H9 (cell line): ENCODE results near the gene LRG1. TPM values are rescaled to one million over a fixed set of nuclear protein-coding genes. Genes with fewer than 3 reads are reported as not detected.

Experiments
- DNase-seq: peaks from one replicate; pipeline ENCODE4 v3.0.0-alpha.2; 2017
- H2AFZ ChIP-seq: one replicate; pipeline ENCODE4 v1.6.1; 2013; ENCODE audit warnings: mild to moderate bottlenecking, low read length, control low read depth, moderate library complexity
- H2AK5ac ChIP-seq: 2 replicates; pipeline ENCODE4 v1.6.1; 2013; ENCODE audit warnings: low read length, control low read depth, mixed read lengths; ENCODE audit not compliant: insufficient read length
- H2BK120ac ChIP-seq: one replicate; pipeline ENCODE4 v1.6.1; 2013; ENCODE audit warnings: low read depth, mild to moderate bottlenecking, low read length, control low read depth, inconsistent platforms; ENCODE audit not compliant: poor library complexity, severe bottlenecking
- H2BK12ac ChIP-seq: 2 replicates; pipeline ENCODE4 v1.6.1; 2013; ENCODE audit warnings: low read length, control low read depth, mixed read lengths, low read depth; ENCODE audit not compliant: insufficient read length
- H2BK15ac ChIP-seq: 2 replicates; pipeline ENCODE4 v1.6.1; 2013; ENCODE audit warnings: low read depth, low read length, control low read depth
- H2BK20ac ChIP-seq: one replicate; pipeline ENCODE4 v1.6.1; 2013; ENCODE audit warnings: low read depth, mild to moderate bottlenecking, low read length, control low read depth, inconsistent platforms; ENCODE audit not compliant: poor library complexity, severe bottlenecking
- H2BK5ac ChIP-seq: 2 replicates; pipeline ENCODE4 v1.6.1; 2013; ENCODE audit warnings: low read length, control low read depth, mixed read lengths; ENCODE audit not compliant: insufficient read length
- H3K14ac ChIP-seq: 2 replicates; pipeline ENCODE4 v1.6.1; 2013; ENCODE audit warnings: low read length, control low read depth; ENCODE audit not compliant: insufficient read depth
- H3K18ac ChIP-seq: 2 replicates; pipeline ENCODE4 v1.6.1; 2013; ENCODE audit warnings: low read depth, mild to moderate bottlenecking, mixed read lengths, low read length, control low read depth; ENCODE audit not compliant: insufficient read length
- H3K23ac ChIP-seq: 2 replicates; pipeline ENCODE4 v1.6.1; 2013; ENCODE audit warnings: low read length, control low read depth, mixed read lengths, low read depth; ENCODE audit not compliant: insufficient read length
- H3K23me2 ChIP-seq: 2 replicates; pipeline ENCODE4 v1.6.1; 2013; ENCODE audit warnings: low read depth, mild to moderate bottlenecking, mixed read lengths, low read length, control low read depth; ENCODE audit not compliant: insufficient read length, poor library complexity, severe bottlenecking
- H3K27ac ChIP-seq: 2 replicates; pipeline ENCODE4 v1.5.1; 2013; ENCODE audit warnings: low read length, control low read depth, mixed read lengths, low read depth; ENCODE audit not compliant: insufficient read length
- H3K27me3 ChIP-seq: 2 replicates; pipeline ENCODE4 v1.6.1; 2013; ENCODE audit warnings: low read length, control low read depth, inconsistent platforms; ENCODE audit not compliant: insufficient read depth
- H3K4ac ChIP-seq: 2 replicates; pipeline ENCODE4 v1.6.1; 2013; ENCODE audit warnings: low read depth, mild to moderate bottlenecking, control low read depth, inconsistent platforms, low read length, moderate library complexity
- H3K4me1 ChIP-seq: 2 replicates; pipeline ENCODE4 v1.6.1; 2013; ENCODE audit warnings: low read length, control low read depth, inconsistent platforms; ENCODE audit not compliant: insufficient read depth
- H3K4me2 ChIP-seq: 2 replicates; pipeline ENCODE4 v1.6.1; 2013; ENCODE audit warnings: low read length, control low read depth, mixed read lengths; ENCODE audit not compliant: insufficient read length, insufficient read depth
- H3K56ac ChIP-seq: 2 replicates; pipeline ENCODE4 v1.6.1; 2013; ENCODE audit warnings: low read depth, mild to moderate bottlenecking, mixed read lengths, low read length, control low read depth; ENCODE audit not compliant: insufficient read length
- H3K79me1 ChIP-seq: 2 replicates; pipeline ENCODE4 v1.6.1; 2013; ENCODE audit warnings: low read depth, mild to moderate bottlenecking, moderate library complexity, low read length, control low read depth, inconsistent platforms; ENCODE audit not compliant: insufficient read depth, poor library complexity, severe bottlenecking
- H3K79me2 ChIP-seq: 2 replicates; pipeline ENCODE4 v1.6.1; 2013; ENCODE audit warnings: low read length, control low read depth, inconsistent platforms; ENCODE audit not compliant: insufficient read depth
- H3K9ac ChIP-seq: 2 replicates; pipeline ENCODE4 v1.6.1; 2013; ENCODE audit warnings: low read length, control low read depth, mixed read lengths; ENCODE audit not compliant: insufficient read length; ENCODE audit errors: extremely low read depth
- H3K9me3 ChIP-seq: one replicate; pipeline ENCODE4 v1.6.1; 2013; ENCODE audit warnings: low read depth, low read length, inconsistent platforms; ENCODE audit not compliant: control insufficient read depth
- H3T11ph ChIP-seq: one replicate; pipeline ENCODE4 v1.6.1; 2013; ENCODE audit warnings: mild to moderate bottlenecking, low read length, control low read depth, inconsistent platforms
- H4K20me1 ChIP-seq: one replicate; pipeline ENCODE4 v1.6.1; 2013; ENCODE audit not compliant: control insufficient read depth, insufficient read length, insufficient read depth
- H4K5ac ChIP-seq: 2 replicates; pipeline ENCODE4 v1.6.1; 2013; ENCODE audit warnings: low read depth, mild to moderate bottlenecking, mixed read lengths, low read length, control low read depth; ENCODE audit not compliant: insufficient read length
- H4K8ac ChIP-seq: replicated peaks from 2 replicates; pipeline ENCODE4 v1.6.1; 2013; ENCODE audit warnings: low read length, control low read depth, mixed read lengths, low read depth; ENCODE audit not compliant: insufficient read length
- H4K91ac ChIP-seq: 2 replicates; pipeline ENCODE4 v1.6.1; 2013; ENCODE audit warnings: low read depth, mild to moderate bottlenecking, moderate library complexity, mixed read lengths, low read length, control low read depth; ENCODE audit not compliant: insufficient read length
- H3K27ac Mint-ChIP-seq, 3 experiments: 2 replicates in 2 of 3; 3 replicates in 1 of 3; pipeline ENCODE4 v1.8.0; 2020 to 2021; ENCODE audit warnings: mixed read lengths in 3 of 3, mild to moderate bottlenecking in 1 of 3, moderate library complexity in 1 of 3
- H3K27me3 Mint-ChIP-seq: 2 replicates; pipeline ENCODE4 v1.8.0; 2021; ENCODE audit warnings: low read depth, mild to moderate bottlenecking, moderate library complexity, mixed read lengths
- H3K36me3 Mint-ChIP-seq, 3 experiments: 2 replicates in 2 of 3; 3 replicates in 1 of 3; pipeline ENCODE4 v1.8.0; 2020 to 2021; ENCODE audit warnings: low read depth in 3 of 3, mixed read lengths in 3 of 3; ENCODE audit not compliant: insufficient read depth in 1 of 3
- H3K4me1 Mint-ChIP-seq, 2 experiments: 2 replicates each; pipeline ENCODE4 v1.8.0; 2020; ENCODE audit warnings: mixed read lengths in 2 of 2
- H3K4me3 Mint-ChIP-seq, 2 experiments: 2 replicates in 1 of 2; 3 replicates in 1 of 2; pipeline ENCODE4 v1.8.0; 2020 to 2021; ENCODE audit warnings: mild to moderate bottlenecking in 2 of 2, mixed read lengths in 2 of 2, moderate library complexity in 1 of 2
- H3K9me3 Mint-ChIP-seq, 2 experiments: 2 replicates in 1 of 2; 3 replicates in 1 of 2; pipeline ENCODE4 v1.8.0; 2020; ENCODE audit warnings: mild to moderate bottlenecking in 2 of 2, mixed read lengths in 2 of 2, moderate library complexity in 1 of 2
- CTCF ChIP-seq: fragments of 200-600 bp; sonication (generic); conservative IDR thresholded peaks from 3 replicates; pipeline ENCODE4 v1.8.0; 2021; ENCODE audit warnings: antibody characterized with exemption, mild to moderate bottlenecking
- WGBS: extraction: QIAGEN DNeasy Blood & Tissue Kit; methylation state at CpG from one replicate; pipeline ENCODE4 v1.1.7; 2013; ENCODE audit warnings: missing lambda C conversion rate, low lambda C conversion rate, mixed read lengths; ENCODE audit not compliant: insufficient read length; ENCODE audit errors: extremely low coverage; 5-methylcytosine and 5-hydroxymethylcytosine counted together
- long read RNA-seq: library from polyadenylated mRNA; unstranded; transcript quantifications from one replicate; pipeline ENCODE4 v2.0.0, GENCODE V29; 2020
- total RNA-seq: library from RNA; stranded (reverse); gene quantifications from 2 replicates; pipeline ENCODE4 v1.2.1, GENCODE V29; 2021

The LRG1 gene
- total RNA-seq: 0.24 and 0.50 TPM in 2 replicates
- long read RNA-seq, partial matches to known transcripts: 0 of 1 reads
- long read RNA-seq, other reads (novel, unspliced or antisense): 0 of 1 reads

- peak within 1 kb of the TSS; percentile 25; the same call in 1 of the 2 replicates for H3K14ac ChIP-seq
- no peak within 1 kb of the TSS for H2BK20ac ChIP-seq
- H3K23me2 ChIP-seq: peaks cover 1% of the 10 kb centered on the region
- no peak within 1 kb of the TSS for H4K8ac ChIP-seq
- no peak within 1 kb of the TSS for H3K4ac ChIP-seq
- H3T11ph ChIP-seq: no peak within 1 kb of the TSS
- WGBS: no CpG with 5 or more reads among the region's 14 CpGs
- no peak within 1 kb of the TSS for H3K18ac ChIP-seq
- H2BK15ac ChIP-seq: no peak within 1 kb of the TSS
- Mint-ChIP-seq H3K4me3 (peak within 1 kb of the TSS in 1 of 2 experiments; percentile 2; a peak in 2 of 5 replicates), H3K27me3 (peaks cover 28% of the 10 kb centered on the region), H3K27ac (peak within 1 kb of the TSS in 1 of 3 experiments; percentile 88; a peak in 2 of 7 replicates), H3K9me3 (peaks cover 0 to 4% of the 10 kb centered on the region in 2 experiments; a peak in 2 of 5 replicates), H3K4me1 (peaks cover 6 to 13% of the 10 kb centered on the region in 2 experiments), H3K36me3 (no peaks in the 10 kb centered on the region)
- H3K9me3 ChIP-seq: no peaks in the 10 kb centered on the region
- no peak within 1 kb of the TSS for H2BK120ac ChIP-seq
- no peak within 1 kb of the TSS for H3K56ac ChIP-seq
- no peak within 1 kb of the TSS for H2AFZ ChIP-seq
- no peaks in the 10 kb centered on the region for H3K79me2 ChIP-seq
- TF ChIP-seq CTCF: no peak
- DNase-seq: no peak
- no peaks in the 10 kb centered on the region for H3K4me1 ChIP-seq
- H3K9ac ChIP-seq: no peak within 1 kb of the TSS
- H3K27me3 ChIP-seq: no peaks in the 10 kb centered on the region
- no peak within 1 kb of the TSS for H3K23ac ChIP-seq
- H3K79me1 ChIP-seq: no peaks in the 10 kb centered on the region
- H4K5ac ChIP-seq: no peak within 1 kb of the TSS
- H4K20me1 ChIP-seq: no peaks in the 10 kb centered on the region
- no peak within 1 kb of the TSS for H2BK5ac ChIP-seq
- no peak within 1 kb of the TSS for H2AK5ac ChIP-seq
- no peak within 1 kb of the TSS for H3K4me2 ChIP-seq
- H2BK12ac ChIP-seq: no peak within 1 kb of the TSS
- H4K91ac ChIP-seq: no peak within 1 kb of the TSS
- no peak within 1 kb of the TSS for H3K27ac ChIP-seq
Observed at GRCh38 chr19:4539693-4540581, at the start of gene LRG1. LRG1 (minus strand) TSS chr19:4540036; CDS start chr19:4540013, 23 bp downstream.
